KG1 (cell line): ENCODE results near the gene CAMK1G.

Source experiments
- DNase-seq: peaks from one replicate; lab custom pipeline; 2025; lab: John Stamatoyannopoulos, UW

The CAMK1G gene

DNA sequence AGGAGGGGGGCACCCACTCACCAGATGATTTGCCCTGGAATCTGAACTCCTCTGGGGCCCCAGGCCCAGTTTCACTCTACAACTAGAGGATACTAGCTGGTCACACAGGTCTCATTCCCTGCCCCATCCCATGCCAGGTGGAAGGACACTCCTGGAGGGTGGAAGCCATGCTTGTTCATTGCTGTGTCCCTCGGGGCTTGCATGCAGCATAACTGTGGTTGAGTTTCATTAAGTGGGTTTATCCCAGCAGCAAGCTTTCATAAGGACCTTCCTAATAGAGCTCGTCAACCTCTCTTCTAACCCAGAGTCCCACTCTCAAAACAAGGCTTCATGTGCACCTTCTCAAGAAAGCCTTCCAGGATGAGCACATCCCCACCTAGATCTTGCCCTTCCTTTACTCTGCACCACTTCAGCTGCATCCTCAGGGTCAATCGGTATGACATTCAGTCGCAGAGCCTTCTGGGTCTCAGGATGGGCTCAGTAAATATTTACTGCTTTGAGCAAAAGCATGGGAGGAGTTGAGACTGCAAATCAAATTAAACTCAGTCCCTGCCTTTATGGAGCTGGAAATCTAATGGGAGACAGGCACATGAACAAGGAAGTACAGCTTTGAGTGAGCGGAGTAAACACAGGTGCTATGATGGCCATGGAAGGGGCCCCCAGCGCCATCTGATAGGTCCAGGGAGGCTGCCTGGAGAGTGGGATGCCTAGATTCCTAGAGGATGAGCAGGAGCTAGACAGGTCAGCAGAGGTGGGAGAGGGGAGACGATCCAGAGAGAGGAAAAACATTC is 36.4 kb downstream of the CAMK1G start:
- DNase-seq, result no peak

DNA sequence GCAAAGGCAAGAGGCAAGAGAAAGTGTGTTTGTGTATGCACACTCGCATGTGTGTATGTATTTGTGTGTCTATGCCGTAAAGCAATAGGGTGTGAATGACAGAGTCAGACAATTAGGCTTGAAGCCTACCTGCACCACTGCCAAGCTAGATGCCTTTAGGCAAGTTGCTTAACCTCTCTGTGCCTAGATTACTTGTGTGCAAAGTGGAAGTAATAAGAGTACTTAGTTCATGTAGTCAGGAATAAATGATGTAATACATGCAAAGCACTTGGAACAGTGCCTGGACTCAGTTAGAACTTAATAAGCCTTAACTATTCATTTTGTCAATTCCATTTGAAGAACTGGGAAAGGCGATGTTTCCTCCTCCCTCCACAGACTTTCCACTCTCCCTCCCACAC is 37.0 kb downstream of the CAMK1G start:
- DNase-seq, result no peak

DNA sequence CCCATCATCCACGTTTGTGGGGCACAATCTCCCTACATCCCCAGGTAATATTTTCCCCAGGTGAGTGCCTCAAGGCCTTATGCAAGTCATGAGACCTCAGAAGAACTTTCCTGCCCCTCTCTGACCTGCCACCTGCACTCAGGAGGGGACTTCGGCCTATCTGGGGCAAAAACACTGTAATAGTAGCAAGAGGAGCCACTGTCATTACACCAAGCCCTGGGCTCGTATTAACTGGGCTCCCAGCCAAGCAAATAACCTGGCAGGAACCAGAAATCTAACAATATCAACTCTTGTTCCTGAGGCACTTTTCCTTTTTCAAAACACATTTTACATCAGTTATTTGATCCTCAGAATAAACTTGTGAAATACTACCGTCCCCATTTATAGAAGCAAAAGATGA is 37.8 kb downstream of the CAMK1G start:
- DNase-seq, result no peak

DNA sequence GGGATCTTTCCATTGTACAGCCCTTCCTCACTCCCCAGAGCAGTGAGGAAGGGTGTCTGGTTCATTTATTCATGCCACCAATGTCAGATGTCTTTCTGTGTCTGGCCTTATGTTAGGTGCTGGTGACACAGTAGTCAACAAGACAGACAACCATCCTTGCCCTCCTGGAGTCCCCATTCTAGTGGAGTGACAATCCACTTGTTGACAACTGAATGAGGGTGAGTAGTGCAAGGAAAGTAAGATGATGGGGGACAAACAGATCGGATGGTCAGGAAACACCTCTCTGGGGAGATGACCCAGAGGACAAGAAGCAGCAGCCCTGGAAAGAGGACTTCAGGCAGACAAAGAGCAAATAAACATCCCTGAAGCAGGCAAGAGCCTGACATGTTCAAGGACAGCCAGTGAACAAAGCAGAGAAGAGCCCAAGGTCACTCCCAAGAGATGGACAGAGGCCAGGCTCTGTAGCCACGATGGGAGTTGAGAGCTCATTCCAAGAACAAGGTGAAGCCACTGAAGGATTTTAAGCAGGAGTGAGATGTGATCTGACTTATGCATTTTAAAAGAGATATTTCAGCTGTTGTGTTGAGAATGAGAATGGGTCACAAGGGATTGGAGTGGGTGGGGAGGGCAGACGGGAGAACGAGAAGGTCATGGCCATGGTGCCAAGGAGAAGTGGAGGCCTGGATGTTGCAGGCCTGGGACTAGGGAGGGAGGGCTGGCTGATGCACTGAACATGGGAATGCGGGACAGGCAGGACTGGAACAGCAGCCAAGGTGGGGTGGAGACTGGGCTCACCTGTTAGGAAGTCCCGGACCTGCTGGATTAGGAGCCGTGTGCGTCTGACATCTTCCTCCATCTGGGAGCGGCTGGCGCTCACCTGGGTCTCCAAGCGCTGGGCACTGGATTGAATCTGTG is 38.5 kb downstream of the CAMK1G start:
- DNase-seq, result no peak

DNA sequence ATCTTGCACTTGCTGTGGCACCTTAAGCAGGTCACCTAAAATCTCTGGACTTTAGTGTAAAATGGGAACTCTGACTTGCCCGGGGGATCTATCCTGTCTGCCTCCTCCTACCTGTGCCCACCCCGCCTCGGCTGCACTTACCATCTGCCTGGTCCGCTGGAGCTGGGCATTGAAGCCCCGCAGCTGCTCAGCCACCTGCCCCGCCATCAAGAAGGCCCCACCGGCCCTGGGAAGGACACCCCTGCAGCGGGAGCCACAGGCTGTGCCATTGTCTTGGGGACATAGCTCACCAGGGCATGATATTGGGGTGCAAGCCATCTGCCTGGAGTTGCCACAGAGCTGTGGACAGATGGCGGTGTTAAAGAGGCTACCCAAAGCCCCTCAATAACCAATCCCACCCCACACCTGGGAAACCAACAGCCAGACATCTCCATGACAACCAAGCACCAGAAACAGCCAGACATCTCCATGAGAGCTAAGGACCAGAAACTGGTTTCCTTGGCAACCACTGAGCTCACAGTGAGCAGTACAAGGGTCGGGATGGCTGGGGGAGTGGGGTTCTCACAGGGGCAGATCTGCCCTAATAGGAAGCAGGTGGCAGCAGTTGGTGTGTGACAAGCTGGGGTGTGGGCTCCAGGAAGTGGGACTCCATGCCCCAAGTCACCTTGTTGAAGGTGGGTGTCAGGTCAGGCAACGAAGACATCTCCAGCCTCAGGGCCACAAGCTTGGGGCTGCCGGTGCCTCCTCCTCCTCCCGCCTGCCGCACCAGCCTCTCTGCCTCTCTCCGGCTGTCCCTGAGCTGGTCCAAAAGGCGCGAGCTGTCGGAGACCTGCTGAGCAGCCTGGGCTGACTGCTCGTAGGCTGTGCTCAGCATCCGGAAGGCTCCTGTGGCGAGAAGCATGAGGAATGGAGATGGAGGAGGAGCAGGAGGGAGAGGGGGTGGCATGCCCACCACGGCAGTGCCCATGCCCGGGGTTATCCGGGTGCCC is 39.6 kb downstream of the CAMK1G start:
- DNase-seq, result no peak

DNA sequence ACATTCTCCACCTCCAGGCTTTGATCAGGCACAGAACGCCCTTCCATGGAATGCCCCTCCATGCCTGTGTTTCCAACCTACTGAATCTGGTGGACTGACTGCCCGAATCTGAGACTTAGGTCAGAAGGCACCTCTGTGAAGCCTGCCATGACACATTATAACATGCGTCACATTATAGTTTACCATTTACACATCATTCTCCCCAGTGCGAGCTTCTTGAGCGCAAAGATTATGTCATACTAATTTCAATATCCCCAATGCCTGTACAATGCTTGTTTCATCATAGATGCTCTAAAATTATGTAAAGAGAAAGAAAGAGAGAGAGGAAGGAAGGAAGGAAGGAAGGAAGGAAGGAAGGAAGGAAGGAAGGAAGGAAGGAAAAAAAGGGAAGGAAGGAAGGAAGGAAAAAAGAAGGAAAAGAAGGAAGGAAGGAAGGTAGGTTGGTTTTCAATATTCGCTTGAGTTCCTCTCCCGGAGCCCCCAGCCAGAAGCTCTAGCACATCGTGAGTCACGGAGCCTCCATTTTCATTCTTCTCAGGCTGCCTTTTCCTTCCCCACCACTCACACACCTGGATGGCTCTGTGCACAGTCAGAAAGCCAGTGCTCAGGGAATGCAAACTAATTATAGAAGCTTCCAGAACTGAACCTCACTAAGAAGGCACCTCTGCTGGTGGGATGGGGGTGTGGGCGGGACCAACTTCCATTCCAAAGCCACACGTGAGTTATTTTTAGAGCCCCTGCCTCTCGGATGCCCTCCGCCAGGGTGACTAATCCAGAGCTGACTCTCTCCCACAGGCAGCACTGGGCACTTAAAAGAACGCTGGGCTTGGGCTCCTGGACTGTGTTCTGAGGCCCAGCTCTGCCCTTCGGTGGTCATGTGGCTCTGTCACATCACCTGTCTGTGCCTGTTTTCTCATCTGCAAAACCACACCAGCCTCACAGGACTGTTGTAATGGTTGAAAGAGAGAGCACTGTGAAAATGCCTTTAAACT is 41.3 kb downstream of the CAMK1G start:
- no peak for DNase-seq

DNA sequence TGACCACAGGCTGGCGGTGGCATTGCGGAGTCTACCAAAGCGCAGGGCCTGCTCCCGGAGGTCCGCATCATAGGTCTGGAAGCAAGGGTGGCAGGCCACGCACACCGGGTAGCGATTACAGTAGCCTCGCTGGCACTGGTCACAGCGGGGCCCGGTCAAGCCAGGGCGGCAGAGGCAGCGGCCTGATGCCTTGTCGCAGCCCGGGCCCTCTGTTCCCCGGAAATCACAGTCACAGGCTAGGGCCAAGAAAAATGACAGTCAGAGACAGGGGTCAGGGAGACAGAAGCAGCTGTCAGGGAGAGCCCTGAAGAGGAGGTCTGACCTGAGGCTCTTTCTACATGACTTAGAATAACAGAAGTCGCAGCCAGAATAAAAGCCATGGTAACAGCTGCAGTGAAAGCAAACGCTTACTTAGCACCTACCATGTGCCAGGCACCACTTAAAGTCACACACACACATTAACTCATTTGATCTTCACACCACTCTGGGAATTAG is 42.3 kb downstream of the CAMK1G start:
- DNase-seq, result no peak

DNA sequence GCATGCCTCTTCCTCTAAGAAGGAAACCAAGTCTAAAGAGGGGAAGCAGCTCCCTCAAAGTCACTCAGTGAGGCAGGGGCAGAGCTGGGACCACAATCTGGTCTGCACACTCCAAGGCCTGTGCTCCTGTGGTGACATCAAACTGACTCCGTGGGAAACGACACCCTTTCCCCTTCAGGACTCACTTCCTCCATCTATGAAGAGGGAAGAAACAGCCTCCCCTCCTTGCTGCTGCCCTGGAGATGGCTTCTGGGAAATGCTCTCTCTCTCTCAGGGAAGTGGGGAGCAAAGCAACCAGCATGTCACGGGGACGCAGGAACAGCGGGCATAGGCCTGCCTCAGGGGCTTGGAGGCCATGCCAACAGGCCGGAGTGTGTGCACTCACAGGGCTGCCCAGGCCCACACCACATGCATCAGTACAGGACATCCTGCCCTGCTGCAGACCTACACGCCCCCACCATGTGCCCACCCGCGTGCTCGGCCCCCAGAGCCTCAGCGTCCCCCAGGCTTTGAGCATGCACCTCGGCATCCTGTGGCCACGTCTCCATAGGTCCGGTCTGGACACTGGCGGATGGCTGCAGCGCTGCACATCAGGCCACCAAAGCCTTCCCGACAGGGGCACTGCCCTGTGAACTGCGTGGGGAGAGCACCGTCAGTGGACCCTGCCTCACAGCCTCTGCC is 43.0 kb downstream of the CAMK1G start:
- DNase-seq, result no peak

DNA sequence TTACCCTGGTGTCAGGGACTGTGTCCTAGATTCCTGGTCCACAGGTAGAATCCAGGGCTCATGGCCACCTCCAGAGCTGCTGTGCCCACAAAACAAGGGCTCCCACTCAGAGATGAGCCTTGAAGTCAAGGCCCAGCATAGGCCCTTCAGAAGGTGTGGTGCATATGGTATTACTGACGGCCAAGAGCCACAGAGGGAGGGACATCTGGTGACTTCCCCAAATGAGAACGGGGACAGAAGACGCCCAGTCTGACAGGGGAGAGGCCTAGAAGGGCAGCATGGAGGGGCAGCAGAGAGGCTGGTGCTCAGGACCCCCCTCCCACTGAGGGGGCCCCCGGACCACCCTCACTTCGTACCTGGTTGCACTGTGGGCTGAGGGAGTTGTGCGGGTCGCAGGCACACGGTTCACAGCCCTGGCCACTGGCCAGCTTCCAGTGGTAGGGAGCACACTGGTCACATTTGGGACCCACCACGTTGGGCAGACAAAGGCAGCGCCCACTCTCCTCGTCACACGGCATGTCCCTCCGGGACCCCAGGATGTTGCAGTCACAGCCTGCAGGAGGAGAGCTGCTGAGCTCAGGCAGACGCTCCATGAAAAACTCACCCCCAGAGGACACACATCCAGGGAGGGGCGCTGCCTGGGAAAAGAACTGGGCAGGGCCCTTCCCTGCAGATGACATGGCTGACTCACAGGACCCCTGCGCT is 43.7 kb downstream of the CAMK1G start:
- DNase-seq, result no peak

DNA sequence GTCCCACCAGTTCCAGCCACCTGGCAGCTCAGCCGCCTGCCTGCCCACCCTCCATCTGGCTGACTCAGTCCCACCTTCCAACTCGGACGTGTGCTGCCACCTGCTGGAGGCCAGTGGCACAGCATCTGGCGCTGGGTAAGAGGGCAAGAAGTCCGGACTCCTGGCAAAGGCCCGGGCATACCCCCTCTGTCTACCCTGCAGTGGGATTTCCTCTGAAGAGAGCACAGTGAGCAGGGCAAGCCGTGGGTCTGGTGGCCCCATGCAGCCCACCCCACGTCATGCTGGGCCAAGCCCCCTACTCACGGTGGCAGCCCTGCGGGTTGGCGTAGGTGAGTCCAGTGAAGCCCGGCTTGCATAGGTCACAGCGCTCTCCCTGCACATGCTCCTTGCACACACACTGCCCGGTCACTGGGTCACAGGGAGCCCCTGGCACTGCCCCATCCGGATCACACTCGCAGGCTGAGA is 44.2 kb downstream of the CAMK1G start:
- DNase-seq, result peak; percentile 28

DNA sequence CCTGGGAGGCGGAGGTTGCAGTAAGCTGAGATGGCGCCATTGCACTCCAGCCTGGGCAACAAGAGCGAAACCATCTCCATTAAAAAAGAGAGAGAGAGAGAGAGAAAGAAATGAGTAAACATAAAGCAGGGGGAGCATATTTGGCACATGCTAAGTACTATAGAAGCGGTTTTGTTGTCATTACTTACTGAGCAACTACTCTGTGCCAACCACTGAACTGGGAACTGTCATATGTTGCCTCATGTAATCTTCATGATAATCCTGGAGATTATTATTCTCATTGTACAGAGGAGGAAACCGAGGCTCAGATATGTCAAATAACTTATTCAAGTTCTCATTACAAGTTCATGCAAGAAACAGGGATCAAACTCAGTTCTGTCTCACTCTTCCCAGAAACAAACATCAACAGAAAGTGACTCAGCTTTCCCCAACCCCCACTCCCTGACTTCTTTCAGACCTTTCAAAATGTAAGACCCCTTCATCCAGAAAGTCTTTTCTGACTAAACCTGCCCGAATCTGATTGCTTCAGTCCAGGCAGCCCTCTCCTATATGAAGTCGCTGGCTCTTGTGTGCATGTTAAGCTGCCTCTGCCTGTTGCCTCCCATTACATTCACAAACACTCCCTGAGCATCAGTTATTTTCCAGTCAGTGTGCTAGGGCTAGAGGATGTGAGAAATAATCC is 45.2 kb downstream of the CAMK1G start:
- DNase-seq, result no peak

DNA sequence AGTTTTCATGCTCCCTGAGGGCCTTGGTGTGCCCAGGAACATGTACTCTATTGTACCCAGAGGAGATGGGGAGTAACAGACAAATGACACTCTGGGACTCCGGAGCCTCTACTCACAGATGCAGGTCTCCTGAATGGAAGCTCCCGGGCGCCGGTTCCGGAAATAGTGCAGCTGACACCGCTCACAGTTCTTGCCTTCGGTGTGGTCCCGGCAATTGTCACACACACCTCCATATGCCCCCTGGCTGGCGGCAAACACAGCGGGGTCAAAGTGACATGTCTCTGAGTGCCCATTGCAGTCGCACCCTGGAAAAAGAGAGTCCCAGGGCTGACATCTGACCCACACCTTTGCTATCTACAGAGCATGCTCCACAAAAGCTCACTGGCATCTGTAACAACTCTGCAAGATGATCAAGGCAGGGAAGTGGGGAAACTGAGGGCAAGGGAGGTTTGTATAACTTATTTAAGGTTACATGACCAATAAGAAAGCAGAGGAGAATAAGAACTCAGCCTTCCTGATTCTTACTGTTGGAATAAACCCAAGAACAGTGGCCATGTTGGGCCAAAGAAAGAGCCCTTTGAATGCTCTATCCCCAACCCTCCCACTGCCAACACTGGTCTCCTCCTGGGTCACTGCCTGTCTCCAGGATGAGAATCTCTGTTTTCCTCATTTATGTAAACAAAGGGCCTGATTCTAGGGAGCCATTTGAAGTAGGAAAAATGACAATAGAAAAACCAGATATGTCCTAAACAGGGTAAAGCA is 46.3 kb downstream of the CAMK1G start:
- DNase-seq, result no peak

DNA sequence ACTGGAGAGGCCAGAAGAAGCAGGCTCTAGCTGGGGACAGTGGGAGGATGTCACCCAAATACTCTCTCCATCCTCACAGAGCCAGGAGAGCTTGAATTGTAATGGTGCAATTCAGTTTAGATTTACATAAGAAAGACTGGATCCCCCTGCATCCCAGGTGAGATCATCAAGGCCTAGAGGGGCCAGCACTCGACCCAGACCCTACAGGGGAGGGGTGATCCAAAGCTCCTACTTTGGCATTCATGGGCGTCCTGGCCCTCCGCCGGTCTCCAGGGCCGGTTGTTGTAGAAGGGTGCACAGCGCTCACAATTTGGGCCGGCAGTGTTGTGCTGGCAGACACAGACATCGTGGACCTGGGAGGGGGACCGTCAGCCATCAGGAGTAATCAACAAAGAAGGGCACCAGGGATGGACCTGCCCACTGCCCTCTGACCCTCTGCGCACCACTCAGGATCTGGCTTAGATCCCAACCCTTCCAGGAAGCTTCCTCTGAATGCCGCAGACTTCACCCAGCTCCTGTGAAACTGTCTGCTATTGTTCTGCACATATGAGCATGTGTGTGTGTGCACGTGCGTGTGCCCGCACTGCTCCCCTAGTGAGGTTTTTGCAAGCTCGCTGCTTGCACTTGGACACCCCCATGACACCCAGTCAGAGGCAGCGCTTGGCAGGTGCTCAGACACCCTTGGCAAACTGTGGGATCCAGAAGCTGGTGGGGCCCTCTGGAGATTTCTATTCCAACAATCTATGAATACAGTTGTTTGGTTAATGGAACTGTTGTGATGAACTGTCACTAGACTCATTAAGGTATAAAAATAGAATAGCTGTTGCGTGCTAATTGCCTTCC is 47.1 kb downstream of the CAMK1G start:
- DNase-seq, result no peak

DNA sequence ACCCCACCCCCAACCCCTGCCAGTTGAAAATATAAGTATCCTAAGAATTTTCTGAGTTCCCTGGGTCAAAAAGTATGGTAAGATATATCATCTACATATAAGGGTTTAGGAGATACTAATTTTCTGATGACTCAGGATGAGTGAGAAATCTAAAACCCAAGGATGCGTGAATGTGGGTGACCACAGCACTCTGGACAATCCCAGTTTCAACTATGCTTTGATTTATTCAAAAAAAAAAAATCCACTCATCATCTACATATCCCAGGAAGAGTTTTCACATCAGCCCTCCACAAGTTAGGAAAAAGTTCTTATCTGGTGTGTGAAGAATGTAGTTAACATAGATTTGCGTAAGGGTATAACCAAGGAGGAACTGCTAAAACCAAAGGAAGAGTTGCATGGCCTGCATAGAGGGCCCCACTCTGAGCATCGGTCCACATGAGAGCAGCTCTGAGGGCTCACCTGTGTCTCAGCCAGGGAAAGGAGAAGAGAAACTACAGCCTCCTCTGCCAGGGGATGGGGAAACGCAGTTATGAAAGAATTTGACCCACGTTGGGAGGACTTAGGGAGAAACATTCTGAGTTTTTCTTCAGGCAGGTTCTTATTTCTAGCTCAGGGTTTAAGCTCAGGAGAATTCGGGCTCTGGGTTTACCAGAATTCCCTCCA is 50.0 kb downstream of the CAMK1G start:
- no peak for DNase-seq

DNA sequence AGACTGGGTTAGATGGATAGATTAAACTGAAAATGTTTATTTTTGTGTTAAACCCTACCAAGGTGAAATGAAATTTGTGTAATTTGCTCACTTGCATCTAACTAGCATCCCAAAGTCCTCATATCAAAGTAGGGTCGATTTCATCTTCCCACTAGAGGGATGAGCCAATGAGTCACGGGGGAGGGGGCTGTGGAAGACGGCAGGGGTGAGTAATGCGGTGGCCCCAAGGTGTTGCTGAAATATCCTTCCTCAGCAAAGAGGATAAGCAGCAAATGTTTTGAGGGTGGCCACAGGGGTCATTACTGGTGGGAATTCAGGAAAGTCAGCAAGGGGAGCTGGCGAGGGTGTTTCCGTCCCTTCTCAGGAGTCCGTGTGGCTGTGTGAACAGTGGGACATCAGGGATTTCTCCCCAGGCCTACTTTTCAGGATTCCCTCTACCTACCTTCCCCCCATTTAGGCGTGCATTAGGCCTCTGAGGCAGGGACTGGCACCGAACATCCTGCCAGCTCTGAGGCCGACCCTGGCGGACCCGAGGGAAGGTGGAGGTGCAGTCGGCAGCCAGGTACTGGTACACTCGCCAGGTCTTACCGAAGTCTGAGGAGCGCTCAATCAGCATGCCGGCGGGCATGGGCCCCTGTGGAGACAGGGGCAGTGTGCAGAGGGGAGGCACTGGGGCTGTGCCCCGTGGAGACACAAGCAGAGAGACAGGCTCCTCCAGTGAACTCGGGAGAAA is 50.7 kb downstream of the CAMK1G start:
- DNase-seq, result no peak

DNA sequence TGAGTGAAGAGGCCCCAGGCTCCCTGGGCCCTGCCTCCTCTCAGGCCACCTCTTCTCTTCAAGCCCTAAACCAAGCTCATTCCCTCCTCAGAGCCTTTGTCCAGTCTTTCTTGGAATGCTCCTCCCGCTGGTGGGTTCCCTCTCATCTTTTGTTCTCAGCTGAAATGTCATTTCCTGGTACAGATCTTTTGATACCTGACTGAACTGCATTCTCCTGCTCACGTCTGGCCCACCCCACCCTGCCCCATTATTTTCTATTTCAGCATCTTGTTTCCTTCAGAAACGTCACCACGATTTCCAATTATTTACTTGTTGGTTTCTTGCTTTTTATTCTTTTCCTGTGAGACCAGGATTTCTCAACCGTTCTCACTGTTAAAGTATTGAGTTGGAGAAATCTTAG is 52.3 kb downstream of the CAMK1G start:
- DNase-seq, result no peak
